Skeletal muscle tissue (tissue), 4 donors: Measurements from ENCODE around the gene CREB1. TPM values are rescaled to one million over a fixed set of nuclear protein-coding genes. Genes with fewer than 3 reads are reported as not detected.

ENCODE experiments used
- H3K27ac ChIP-seq: one replicate; pipeline ENCODE4 v1.7.0; 2013; ENCODE audit warnings: mild to moderate bottlenecking, low read depth, low read length, inconsistent platforms
- H3K27me3 ChIP-seq, 3 donors: one replicate each; pipeline ENCODE4 v1.7.0; 2013; ENCODE audit warnings: low read length in 3 of 3; ENCODE audit not compliant: control insufficient read depth in 3 of 3, insufficient read depth in 3 of 3
- H3K36me3 ChIP-seq, 3 donors: one replicate each; pipeline ENCODE4 v1.7.0; 2013; ENCODE audit warnings: low read length in 3 of 3; ENCODE audit not compliant: control insufficient read depth in 3 of 3, insufficient read depth in 3 of 3
- H3K4me1 ChIP-seq, 3 donors: one replicate each; pipeline ENCODE4 v1.7.0; 2013; ENCODE audit warnings: low read length in 3 of 3, mild to moderate bottlenecking in 3 of 3; ENCODE audit not compliant: control insufficient read depth in 3 of 3, insufficient read depth in 3 of 3
- H3K4me3 ChIP-seq, 3 donors: one replicate each; pipeline ENCODE4 v1.7.0; 2013; ENCODE audit warnings: low read length in 3 of 3
- H3K9ac ChIP-seq, 3 donors: one replicate each; pipeline ENCODE4 v1.7.0; 2013; ENCODE audit warnings: low read length in 3 of 3, mild to moderate bottlenecking in 3 of 3, moderate library complexity in 2 of 3, low read depth in 1 of 3
- H3K9me3 ChIP-seq, 3 donors: one replicate each; pipeline ENCODE4 v1.7.0; 2013; ENCODE audit warnings: low read length in 3 of 3; ENCODE audit not compliant: control insufficient read depth in 3 of 3
- total RNA-seq: library from RNA; depleted of rRNA; stranded (reverse); fragments of >200 nt; gene quantifications from one replicate; pipeline ENCODE4 v1.2.3, GENCODE V29; 2014
- donor health status: Osteomylitis.

Gene CREB1
- total RNA-seq, 1 donor from 2014 or later, result 30.8 TPM

- H3K4me1 ChIP-seq, result peaks cover 9 to 20% (median 10%) of the 10 kb centered on the region in 3 donors
- no peak overlapping the region for H3K4me3 ChIP-seq
- H3K27me3 ChIP-seq, result no peaks in the 10 kb centered on the region
- H3K9me3 ChIP-seq, result no peaks in the 10 kb centered on the region
- no peak overlapping the region for H3K9ac ChIP-seq
- H3K27ac ChIP-seq, result peak overlapping the region; percentile 32
- no peaks in the 10 kb centered on the region for H3K36me3 ChIP-seq
Observed at GRCh38 chr2:207502577-207503198, 27.1 kb upstream of the CREB1 start.

DNA sequence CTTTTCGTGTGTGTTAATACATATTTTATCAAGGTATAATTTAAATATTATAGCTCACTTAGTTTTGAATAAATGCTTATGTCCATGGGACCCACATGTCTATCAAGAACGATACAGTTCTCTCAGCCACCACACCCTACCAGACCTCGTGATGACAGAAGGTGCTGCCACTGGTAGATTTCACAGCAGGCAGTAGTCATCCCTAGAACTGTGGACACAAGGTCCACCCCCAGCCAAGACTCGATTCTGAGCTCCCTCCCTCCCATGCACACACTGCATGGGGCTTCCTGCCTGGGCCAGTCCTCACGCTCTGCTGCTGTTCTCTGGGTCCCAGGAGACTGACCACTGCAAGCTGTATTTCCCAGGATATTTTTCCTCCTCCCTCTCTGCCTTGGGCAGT, 26.5 kb upstream of the CREB1 start:
- H3K9me3 ChIP-seq, result no peaks in the 10 kb centered on the region
- H3K27ac ChIP-seq, result no peak overlapping the region
- peaks cover 7 to 15% (median 8%) of the 10 kb centered on the region in 3 donors for H3K4me1 ChIP-seq
- H3K9ac ChIP-seq, result no peak overlapping the region
- H3K36me3 ChIP-seq, result no peaks in the 10 kb centered on the region
- no peaks in the 10 kb centered on the region for H3K27me3 ChIP-seq
- no peak overlapping the region for H3K4me3 ChIP-seq

GRCh38 chr2:207504513-207505170, 25.1 kb upstream of the CREB1 start:
- no peaks in the 10 kb centered on the region for H3K36me3 ChIP-seq
- no peaks in the 10 kb centered on the region for H3K27me3 ChIP-seq
- peak overlapping the region in 1 of 3 donors; percentile 7 for H3K4me3 ChIP-seq
- no peaks in the 10 kb centered on the region for H3K9me3 ChIP-seq
- H3K9ac ChIP-seq, result no peak overlapping the region
- H3K4me1 ChIP-seq, result peaks cover 3 to 13% (median 6%) of the 10 kb centered on the region in 3 donors
- no peak overlapping the region for H3K27ac ChIP-seq

DNA sequence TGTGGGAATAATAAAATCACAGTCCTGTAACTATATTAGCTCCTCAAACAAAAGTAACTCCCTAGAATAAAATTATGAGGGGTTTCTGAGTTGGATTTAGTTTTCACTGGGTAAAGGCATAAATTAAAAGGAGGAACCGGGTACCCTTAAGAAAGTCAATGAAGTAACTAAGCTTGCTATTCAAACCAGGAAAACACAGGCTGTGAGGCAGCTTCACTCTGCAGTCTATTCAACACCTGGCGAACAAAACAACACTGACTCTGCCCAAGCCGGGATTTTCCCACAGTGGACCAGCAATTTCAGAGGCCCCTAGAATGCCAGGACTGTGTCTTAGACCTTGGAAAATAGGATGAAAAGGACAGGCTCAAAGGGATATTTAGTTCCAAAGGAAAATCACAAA, 24.6 kb upstream of the CREB1 start:
- H3K36me3 ChIP-seq, result no peaks in the 10 kb centered on the region
- H3K9ac ChIP-seq, result no peak overlapping the region
- H3K4me1 ChIP-seq, result peaks cover 3 to 13% (median 6%) of the 10 kb centered on the region in 3 donors
- H3K27me3 ChIP-seq, result no peaks in the 10 kb centered on the region
- no peak overlapping the region for H3K4me3 ChIP-seq
- peak overlapping the region; percentile 14 for H3K27ac ChIP-seq
- H3K9me3 ChIP-seq, result no peaks in the 10 kb centered on the region

GRCh38 chr2:207505728-207506127, 24.0 kb upstream of the CREB1 start:
- no peak overlapping the region for H3K9ac ChIP-seq
- H3K36me3 ChIP-seq, result no peaks in the 10 kb centered on the region
- no peaks in the 10 kb centered on the region for H3K27me3 ChIP-seq
- no peak overlapping the region for H3K27ac ChIP-seq
- H3K9me3 ChIP-seq, result no peaks in the 10 kb centered on the region
- peaks cover 3 to 13% (median 6%) of the 10 kb centered on the region in 3 donors for H3K4me1 ChIP-seq
- H3K4me3 ChIP-seq, result no peak overlapping the region

GRCh38 chr2:207506426-207506825, 23.3 kb upstream of the CREB1 start:
- H3K27ac ChIP-seq, result no peak overlapping the region
- no peaks in the 10 kb centered on the region for H3K27me3 ChIP-seq
- H3K9me3 ChIP-seq, result no peaks in the 10 kb centered on the region
- peaks cover 3 to 13% (median 6%) of the 10 kb centered on the region in 3 donors for H3K4me1 ChIP-seq
- no peak overlapping the region for H3K4me3 ChIP-seq
- no peak overlapping the region for H3K9ac ChIP-seq
- H3K36me3 ChIP-seq, result no peaks in the 10 kb centered on the region

- Histone ChIP-seq H3K4me1 (peaks cover 4 to 6% (median 5%) of the 10 kb centered on the region in 3 donors), H3K9me3 (no peaks in the 10 kb centered on the region), H3K4me3 (no peak overlapping the region), H3K27ac (no peak overlapping the region), H3K36me3 (no peaks in the 10 kb centered on the region), H3K27me3 (no peaks in the 10 kb centered on the region), H3K9ac (no peak overlapping the region)
Observed at GRCh38 chr2:207510148-207510547, 19.6 kb upstream of the CREB1 start.

- Histone ChIP-seq H3K4me3 (no peak overlapping the region), H3K27me3 (no peaks in the 10 kb centered on the region), H3K9me3 (no peaks in the 10 kb centered on the region)
Observed at GRCh38 chr2:207511851-207512250, 17.9 kb upstream of the CREB1 start.

GRCh38 chr2:207512356-207512755, 17.4 kb upstream of the CREB1 start:
- Histone ChIP-seq H3K27ac (no peak overlapping the region), H3K27me3 (no peaks in the 10 kb centered on the region), H3K4me3 (no peak overlapping the region), H3K36me3 (no peaks in the 10 kb centered on the region), H3K9ac (no peak overlapping the region), H3K9me3 (no peaks in the 10 kb centered on the region), H3K4me1 (peaks cover 0 to 4% (median 0%) of the 10 kb centered on the region in 3 donors)

More at GRCh38 chr2:207511851-207512250, 17.9 kb upstream of the CREB1 start:
- H3K4me1 ChIP-seq, result peaks cover 0 to 4% (median 0%) of the 10 kb centered on the region in 3 donors
- H3K9ac ChIP-seq, result no peak overlapping the region
- no peak overlapping the region for H3K27ac ChIP-seq
- no peaks in the 10 kb centered on the region for H3K36me3 ChIP-seq

DNA sequence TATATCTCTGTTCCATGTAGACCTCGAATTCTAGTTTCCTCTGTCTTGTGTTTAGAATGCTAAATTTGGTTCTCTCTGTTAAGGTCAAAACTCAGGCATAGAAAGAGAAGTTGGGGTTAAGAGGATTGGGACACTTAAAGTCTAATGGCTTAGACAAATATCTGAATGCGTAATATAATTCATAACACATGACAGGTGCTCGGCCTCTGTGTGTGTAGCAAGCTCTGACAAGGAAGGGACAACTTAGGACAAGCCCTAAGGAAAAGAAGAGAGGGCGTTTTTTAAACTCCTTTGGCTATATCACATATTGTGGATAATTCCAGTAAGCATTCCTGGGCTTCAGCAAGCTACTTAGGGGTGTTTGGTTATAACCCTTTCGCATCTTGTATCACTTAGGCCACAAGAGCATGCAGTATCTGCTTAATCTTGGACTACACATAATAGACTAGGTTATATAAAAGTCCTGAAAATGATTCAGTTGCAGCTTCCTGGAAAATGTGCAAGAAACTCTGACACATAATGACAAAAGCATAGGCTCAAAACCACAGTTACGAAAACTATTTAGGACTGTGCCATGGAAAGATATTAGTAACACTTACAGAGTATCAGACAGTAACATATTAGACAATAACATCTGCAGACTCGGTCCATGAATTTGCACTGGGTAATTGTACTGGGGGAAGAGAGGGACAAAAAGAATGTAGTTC, 16.1 kb upstream of the CREB1 start:
- H3K4me3 ChIP-seq, result no peak overlapping the region
- no peaks in the 10 kb centered on the region for H3K36me3 ChIP-seq
- peaks cover 0 to 4% (median 0%) of the 10 kb centered on the region in 3 donors for H3K4me1 ChIP-seq
- no peaks in the 10 kb centered on the region for H3K9me3 ChIP-seq
- H3K9ac ChIP-seq, result no peak overlapping the region
- H3K27me3 ChIP-seq, result no peaks in the 10 kb centered on the region
- peak overlapping the region; percentile 61 for H3K27ac ChIP-seq
